SK-N-SH (cell line): ENCODE results near the gene MAPKAP1. TPM values are rescaled to one million over a fixed set of nuclear protein-coding genes. Genes with fewer than 3 reads are reported as not detected.

Experiments used
- CTCF ChIA-PET: fragments of 300-600, 350-600 bp; formaldehyde crosslinking; extraction: SDS; loops from one replicate; lab custom pipeline; 2021; lab: Yijun Ruan, JAX
- POLR2A ChIA-PET: fragments of 350-600 bp; sonication (Branson Sonifier 250); formaldehyde crosslinking; extraction: SDS; loops from one replicate; lab custom pipeline; 2020; ENCODE audit warnings: antibody characterized with exemption, inconsistent platforms; lab: Yijun Ruan, JAX
- DNase-seq: peaks from one replicate; pipeline ENCODE4 v3.0.0; 2012
- H2AFZ ChIP-seq: fragments of 200-600 bp; sonication (generic); 2 replicates; pipeline ENCODE4 v1.8.1; 2016; ENCODE audit warnings: antibody characterized with exemption, mild to moderate bottlenecking, low read depth
- H3F3A ChIP-seq: fragments of 200-600 bp; sonication (generic); replicated peaks from 2 replicates; pipeline ENCODE3; 2016; ENCODE audit warnings: antibody characterized with exemption, mild to moderate bottlenecking; ENCODE audit not compliant: insufficient read depth
- H3K27ac ChIP-seq, 2 experiments: fragments of 200-500 bp in 1 of 2; fragments of 200-600 bp in 1 of 2; sonication (Bioruptor generic) in 1 of 2; sonication (generic), shearing (Covaris generic) in 1 of 2; 2 replicates each; pipeline versions ENCODE4 v1.5.1 to v1.6.1; 2014 to 2016; ENCODE audit warnings: low read depth in 2 of 2, inconsistent platforms in 1 of 2, low read length in 1 of 2, mild to moderate bottlenecking in 1 of 2, mixed read lengths in 1 of 2
- H3K27me3 ChIP-seq: fragments of 200-600 bp; sonication (generic), shearing (Covaris generic); 2 replicates; pipeline ENCODE4 v1.6.1; 2016; ENCODE audit warnings: mixed run types; ENCODE audit not compliant: insufficient read depth
- H3K36me3 ChIP-seq, 2 experiments: fragments of 200-500 bp in 1 of 2; fragments of 200-600 bp in 1 of 2; sonication (Bioruptor generic) in 1 of 2; sonication (generic) in 1 of 2; replicated peaks in 1 of 2; 2 replicates each; pipeline versions ENCODE3 to v1.5.1; 2014 to 2016; ENCODE audit warnings: low read length in 1 of 2, mild to moderate bottlenecking in 1 of 2; ENCODE audit not compliant: insufficient read depth in 2 of 2, control insufficient read depth in 1 of 2
- H3K4me1 ChIP-seq, 2 experiments: fragments of 200-500 bp in 1 of 2; fragments of 200-600 bp in 1 of 2; sonication (Bioruptor generic) in 1 of 2; sonication (generic), shearing (Covaris generic) in 1 of 2; 2 replicates each; pipeline versions ENCODE4 v1.5.1 to v1.6.1; 2014 to 2016; ENCODE audit warnings: low read depth in 1 of 2, low read length in 1 of 2, mixed run types in 1 of 2; ENCODE audit not compliant: insufficient read depth in 2 of 2, control insufficient read depth in 1 of 2
- H3K4me2 ChIP-seq: fragments of 200-600 bp; sonication (generic), shearing (Covaris generic); 2 replicates; pipeline ENCODE4 v1.6.1; 2017; ENCODE audit warnings: mixed run types
- H3K4me3 ChIP-seq, 2 experiments: fragments of 200-500 bp in 1 of 2; fragments of 200-600 bp in 1 of 2; sonication (Bioruptor generic) in 1 of 2; sonication (generic), shearing (Covaris generic) in 1 of 2; 2 replicates each; pipeline versions ENCODE4 v1.5.1 to v1.8.1; 2014 to 2016; ENCODE audit warnings: low read depth in 2 of 2, inconsistent platforms in 1 of 2, low read length in 1 of 2, mild to moderate bottlenecking in 1 of 2, mixed read lengths in 1 of 2, moderate library complexity in 1 of 2
- H3K79me2 ChIP-seq: fragments of 200-600 bp; sonication (generic); 2 replicates; pipeline ENCODE4 v1.8.1; 2017; ENCODE audit warnings: mild to moderate bottlenecking; ENCODE audit not compliant: insufficient read depth
- H3K9ac ChIP-seq: fragments of 200-600 bp; sonication (generic); 2 replicates; pipeline ENCODE4 v1.6.1; 2017; ENCODE audit warnings: mixed run types
- H3K9me2 ChIP-seq: fragments of 200-600 bp; sonication (generic); 2 replicates; pipeline ENCODE4 v1.6.1; 2017; ENCODE audit warnings: mixed run types
- H3K9me3 ChIP-seq: fragments of 200-600 bp; sonication (generic); 2 replicates; pipeline ENCODE4 v1.6.1; 2017; ENCODE audit warnings: mixed run types, mild to moderate bottlenecking, moderate library complexity
- H4K20me1 ChIP-seq: fragments of 200-600 bp; sonication (generic); 2 replicates; pipeline ENCODE4 v1.6.1; 2017; ENCODE audit warnings: mild to moderate bottlenecking, mixed run types; ENCODE audit not compliant: insufficient read depth
- CHD2 ChIP-seq: fragments of 150-350 bp; IDR thresholded peaks from 2 replicates; pipeline ENCODE4 v1.6.1; 2018; ENCODE audit warnings: low read length; ENCODE audit not compliant: partially characterized antibody
- CTCF ChIP-seq: fragments of 200-600 bp; sonication (generic); IDR thresholded peaks from 2 replicates; pipeline ENCODE4 v1.6.1; 2017; ENCODE audit warnings: antibody characterized with exemption, mild to moderate bottlenecking, moderate library complexity
- EP300 ChIP-seq, 2 experiments: IDR thresholded peaks; 2 replicates each; pipeline versions ENCODE4 v1.4.0 to v1.6.1; 2012; ENCODE audit warnings: borderline replicate concordance in 1 of 2, low read depth in 1 of 2, low read length in 1 of 2
- FOSL2 ChIP-seq: IDR thresholded peaks from 2 replicates; pipeline ENCODE4 v1.4.0; 2012; ENCODE audit warnings: low read depth, mild to moderate bottlenecking, moderate library complexity, borderline replicate concordance
- GABPA ChIP-seq: IDR thresholded peaks from 2 replicates; pipeline ENCODE4 v1.4.0; 2012; ENCODE audit warnings: low read depth, mild to moderate bottlenecking
- GATA2 ChIP-seq: sonication (generic); formaldehyde crosslinking; IDR thresholded peaks from 2 replicates; pipeline ENCODE4 v1.5.0; 2020; ENCODE audit warnings: mild to moderate bottlenecking, missing genetic modification reagents
- IRF3 ChIP-seq: fragments of 150-350 bp; IDR thresholded peaks from 2 replicates; pipeline ENCODE4 v1.6.1; 2016; ENCODE audit warnings: mild to moderate bottlenecking, low read depth, low read length
- MEF2A ChIP-seq: IDR thresholded peaks from 2 replicates; pipeline ENCODE4 v1.4.0; 2012; ENCODE audit warnings: low read depth, borderline replicate concordance
- NRF1 ChIP-seq: IDR thresholded peaks from 2 replicates; pipeline ENCODE4 v1.6.1; 2012; ENCODE audit warnings: low read depth, mild to moderate bottlenecking, low read length
- RAD21 ChIP-seq: IDR thresholded peaks from 2 replicates; pipeline ENCODE4 v1.6.1; 2012; ENCODE audit warnings: mild to moderate bottlenecking, low read length
- RFX5 ChIP-seq: IDR thresholded peaks from 2 replicates; pipeline ENCODE4 v1.6.1; 2012; ENCODE audit warnings: mild to moderate bottlenecking, improper control_type of control experiment, low read length
- SIN3A ChIP-seq: IDR thresholded peaks from 2 replicates; pipeline ENCODE4 v1.6.1; 2012; ENCODE audit warnings: low read depth, mild to moderate bottlenecking, low read length, moderate library complexity, borderline replicate concordance
- SMC3 ChIP-seq: IDR thresholded peaks from 2 replicates; pipeline ENCODE4 v1.6.1; 2012; ENCODE audit warnings: low read depth, low read length, improper control_type of control experiment
- TAF1 ChIP-seq: IDR thresholded peaks from 2 replicates; pipeline ENCODE4 v1.6.1; 2012; ENCODE audit warnings: low read depth, mild to moderate bottlenecking, low read length, moderate library complexity, borderline replicate concordance
- YY1 ChIP-seq: IDR thresholded peaks from 2 replicates; pipeline ENCODE4 v1.4.0; 2012; ENCODE audit warnings: low read depth, mild to moderate bottlenecking
- WGBS: methylation state at CpG from one replicate; pipeline ENCODE4 v1.1.6; 2017; ENCODE audit warnings: low lambda C conversion rate; 5-methylcytosine and 5-hydroxymethylcytosine counted together
- polyA plus RNA-seq, 3 experiments: library from polyadenylated mRNA; depleted of rRNA; stranded (reverse); fragments of >200 nt; gene quantifications; 2 replicates each; pipeline ENCODE4 v1.2.3, GENCODE V29; 2012
- TF ChIP-seq, protein P1 (sequence below): IDR thresholded peaks from 2 replicates; pipeline ENCODE4; 2012

MAPKAP1 gene
- polyA plus RNA-seq, 1 of the 3 experiments (the other 2 are of a cell fraction), result 117 TPM

- CTCF ChIA-PET, result interaction anchor here (1.3 to 1.6 kb wide), 2 partner anchors 11 to 14 kb away, joined by 3 to 4 read pairs; no protein-coding TSS in a partner anchor
- DNase-seq, result no peak
Measured at GRCh38 chr9:125536167-125536772, 170.7 kb downstream of the MAPKAP1 start.

More at GRCh38 chr9:125536167-125536772, 170.7 kb downstream of the MAPKAP1 start:
- H3K27ac ChIP-seq, result no peak overlapping the region; a peak in 1 of 4 replicates
- H3K27me3 ChIP-seq, result no peaks in the 10 kb centered on the region
- no peaks in the 10 kb centered on the region for H3K9me3 ChIP-seq
- H3K4me2 ChIP-seq, result no peak overlapping the region
- no peaks in the 10 kb centered on the region for H3K9me2 ChIP-seq
- WGBS, result 33% methylated on average over 3 of the region's 3 CpGs
- POLR2A ChIA-PET, result no interaction called here
- H2AFZ ChIP-seq, result no peak overlapping the region
- H3K9ac ChIP-seq, result no peak overlapping the region
- peaks cover 15% of the 10 kb centered on the region for H3F3A ChIP-seq
- no peaks in the 10 kb centered on the region for H3K79me2 ChIP-seq
- TF ChIP-seq CTCF (no peak), CHD2 (no peak), GABPA (no peak), YY1 (no peak), IRF3 (no peak), SMC3 (no peak), SIN3A (no peak), RFX5 (no peak), RAD21 (no peak), EP300 (IDR thresholded peaks at IDR 0.05; ENCODE audit: borderline replicate concordance in 1 of 2, low read depth in 1 of 2, low read length in 1 of 2) (no peak), NRF1 (no peak), GATA2 (no peak), TAF1 (no peak), MEF2A (no peak), FOSL2 (no peak)
- TF ChIP-seq, protein P1, sequence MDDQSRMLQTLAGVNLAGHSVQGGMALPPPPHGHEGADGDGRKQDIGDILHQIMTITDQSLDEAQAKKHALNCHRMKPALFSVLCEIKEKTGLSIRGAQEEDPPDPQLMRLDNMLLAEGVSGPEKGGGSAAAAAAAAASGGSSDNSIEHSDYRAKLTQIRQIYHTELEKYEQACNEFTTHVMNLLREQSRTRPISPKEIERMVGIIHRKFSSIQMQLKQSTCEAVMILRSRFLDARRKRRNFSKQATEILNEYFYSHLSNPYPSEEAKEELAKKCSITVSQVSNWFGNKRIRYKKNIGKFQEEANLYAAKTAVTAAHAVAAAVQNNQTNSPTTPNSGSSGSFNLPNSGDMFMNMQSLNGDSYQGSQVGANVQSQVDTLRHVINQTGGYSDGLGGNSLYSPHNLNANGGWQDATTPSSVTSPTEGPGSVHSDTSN, result no peak
- peaks cover 3 to 8% of the 10 kb centered on the region in 2 experiments for H3K36me3 ChIP-seq
- H3K4me1 ChIP-seq, result peaks cover 20 to 38% of the 10 kb centered on the region in 2 experiments
- no peak overlapping the region for H3K4me3 ChIP-seq
- no peaks in the 10 kb centered on the region for H4K20me1 ChIP-seq
